ENCODE results near the gene NAE1.

GRCh38 chr16:66809765-66810164, 21.0 kb downstream of the NAE1 start:
- TF ChIP-seq POLR2A (IDR thresholded peaks at IDR 0.05; ENCODE audit: low read depth, low read length): no peak
- no peak for TF ChIP-seq PAX5 (IDR thresholded peaks at IDR 0.05; ENCODE audit: insufficient read depth, low read length, severe bottlenecking)
